GM21367 (cell line): Measurements from ENCODE around the gene ST6GAL1.
"Not testable (repeated sequence)": the region's sequence is repeated elsewhere in the genome, so short reads cannot be mapped to it uniquely, and the experiment has no call there.

Source experiments
- ATAC-seq: cut with Tn5 transposase; IDR thresholded peaks from one replicate; pipeline ENCODE4 v1.9.1; 2021; ENCODE audit not compliant: unreplicated experiment

Gene ST6GAL1

GRCh38 chr3:187017511-187018230, 87.3 kb downstream of the ST6GAL1 start:
- ATAC-seq: no peak

- no peak for ATAC-seq
These were observed 89.3 kb downstream of the ST6GAL1 start for GRCh38 chr3:187019542-187020072.

GRCh38 chr3:187020376-187020775, 90.0 kb downstream of the ST6GAL1 start:
- ATAC-seq: no peak

GRCh38 chr3:187021748-187022402, 91.5 kb downstream of the ST6GAL1 start:
- peak; percentile 55 for ATAC-seq

- ATAC-seq: no peak
These were observed 92.2 kb downstream of the ST6GAL1 start for GRCh38 chr3:187022403-187023029.

- not testable (repeated sequence) for ATAC-seq
These were observed 93.0 kb downstream of the ST6GAL1 start for GRCh38 chr3:187023340-187023739.

- ATAC-seq: no peak
These were observed 94.4 kb downstream of the ST6GAL1 start for GRCh38 chr3:187024536-187025226.

GRCh38 chr3:187025254-187025655, 94.9 kb downstream of the ST6GAL1 start:
- peak; percentile 28 for ATAC-seq

- ATAC-seq: no peak
These were observed 95.5 kb downstream of the ST6GAL1 start for GRCh38 chr3:187025656-187026316.

GRCh38 chr3:187026317-187026670, 96.0 kb downstream of the ST6GAL1 start:
- no peak for ATAC-seq

GRCh38 chr3:187027531-187028278, 97.4 kb downstream of the ST6GAL1 start:
- ATAC-seq: no peak

- ATAC-seq: no peak
These were observed 101.6 kb downstream of the ST6GAL1 start for GRCh38 chr3:187031934-187032333.

GRCh38 chr3:187036394-187036793, 106.1 kb downstream of the ST6GAL1 start:
- ATAC-seq: no peak

- no peak for ATAC-seq
These were observed 108.9 kb downstream of the ST6GAL1 start for GRCh38 chr3:187039100-187039722.

GRCh38 chr3:187039723-187040414, 109.5 kb downstream of the ST6GAL1 start:
- ATAC-seq: no peak

GRCh38 chr3:187040516-187041361, 110.4 kb downstream of the ST6GAL1 start:
- ATAC-seq: no peak

GRCh38 chr3:187041362-187042307, 111.3 kb downstream of the ST6GAL1 start:
- ATAC-seq: peak; percentile 41
